GM21825 (cell line): ENCODE measurements around the gene SLC8A1.

Experiments
- ATAC-seq: cut with Tn5 transposase; IDR thresholded peaks from one replicate; pipeline ENCODE4 v1.9.1; 2021; ENCODE audit warnings: mild to moderate bottlenecking, moderate library complexity; ENCODE audit not compliant: unreplicated experiment

The SLC8A1 gene

DNA sequence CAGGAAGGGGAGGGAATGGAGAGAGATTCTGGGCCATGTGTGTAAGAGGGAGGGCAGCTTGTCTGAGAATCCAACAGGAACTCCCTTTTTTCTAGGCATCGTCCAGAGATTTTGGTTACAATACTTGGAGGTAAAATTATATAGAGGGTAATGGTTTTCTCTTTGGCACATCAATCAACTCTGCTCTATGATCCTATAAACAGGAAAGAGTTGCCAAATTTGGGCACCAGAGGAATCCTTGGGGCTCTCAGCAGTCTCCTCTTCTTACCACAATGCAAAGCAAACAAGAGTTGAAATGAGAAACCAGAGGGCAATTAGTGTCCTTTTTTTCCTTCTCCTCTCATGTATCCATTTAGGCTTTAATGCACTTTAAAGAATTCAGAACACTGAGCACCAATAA is 243.4 kb downstream of the SLC8A1 start:
- ATAC-seq: no peak

DNA sequence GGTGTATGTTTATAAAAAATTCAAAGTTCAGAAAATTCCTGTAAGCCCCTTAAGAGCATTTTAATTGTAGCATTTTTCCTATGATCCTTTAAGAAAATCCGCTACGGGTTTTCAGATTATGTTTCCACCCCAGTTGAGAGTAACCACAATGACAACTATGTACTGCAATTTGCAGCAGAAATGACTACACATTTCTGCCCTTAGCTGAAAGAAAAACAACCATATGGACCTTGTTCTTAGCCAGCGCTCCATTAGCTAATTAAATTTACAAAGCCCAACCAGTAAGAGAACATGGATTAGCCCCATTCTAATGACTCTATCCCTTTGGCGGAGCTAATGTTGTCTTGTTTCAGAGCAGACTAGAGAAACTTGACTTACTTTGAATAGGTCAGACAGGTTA is 247.6 kb downstream of the SLC8A1 start:
- ATAC-seq: no peak

GRCh38 chr2:40202798-40203400 is 249.0 kb downstream of the SLC8A1 start:
- no peak for ATAC-seq

DNA sequence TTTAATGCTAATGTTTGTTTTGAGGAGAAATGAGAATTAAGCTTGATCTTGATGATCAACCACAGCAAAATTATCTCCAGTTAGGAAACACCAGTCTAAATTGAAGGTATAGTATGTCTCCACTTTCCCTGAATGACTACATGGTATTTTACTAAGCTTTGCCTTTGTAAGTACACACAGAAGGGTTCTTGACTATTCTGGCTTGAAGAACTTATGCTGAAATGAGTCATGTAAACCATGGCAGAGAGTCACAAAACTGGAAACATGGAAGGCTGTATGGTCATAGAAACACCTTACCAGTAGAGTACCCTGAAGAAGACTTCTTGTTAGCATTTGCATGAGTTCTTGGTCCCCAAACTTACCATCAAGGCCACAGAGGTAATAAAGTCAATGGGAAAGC is 250.5 kb downstream of the SLC8A1 start:
- no peak for ATAC-seq

- no peak for ATAC-seq
Measured at GRCh38 chr2:40200366-40200915, 251.4 kb downstream of the SLC8A1 start.

DNA sequence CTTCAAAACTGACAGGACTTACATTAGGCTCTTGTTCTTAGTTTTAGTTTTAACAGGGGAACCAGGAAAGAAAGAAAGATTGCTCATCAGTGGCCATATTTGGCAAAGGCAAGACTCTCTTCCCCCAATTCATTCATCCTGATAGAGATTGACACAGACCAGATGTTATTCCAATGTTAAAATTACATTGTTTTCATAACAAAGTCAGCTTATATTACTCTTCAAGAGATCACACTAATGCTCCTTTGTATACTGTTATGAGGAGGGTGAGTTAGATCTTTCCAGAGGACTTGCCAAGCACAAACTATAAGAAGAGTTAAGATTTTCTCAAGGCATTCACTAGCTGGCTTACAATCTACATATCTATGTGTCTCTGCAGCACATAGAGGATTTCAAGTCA is 252.1 kb downstream of the SLC8A1 start:
- ATAC-seq: no peak

DNA sequence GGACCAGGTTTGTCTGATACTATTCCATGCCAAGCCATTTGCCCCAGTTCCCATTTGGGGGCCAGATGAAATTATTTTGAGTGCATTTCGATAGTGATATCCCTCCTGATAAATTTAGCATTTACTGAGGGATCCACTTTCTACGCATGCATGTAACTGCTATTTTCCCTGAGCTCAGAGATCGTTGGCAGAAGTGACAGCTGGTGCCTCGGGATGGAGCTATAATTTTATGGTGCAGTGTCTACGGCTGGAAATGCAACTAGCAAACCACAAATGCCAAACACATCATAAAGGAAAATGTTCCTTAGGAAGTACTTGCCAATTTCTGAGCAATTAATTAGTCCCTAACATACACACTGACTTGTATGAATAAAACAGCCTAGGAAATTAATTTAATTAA is 254.8 kb downstream of the SLC8A1 start:
- ATAC-seq: no peak

DNA sequence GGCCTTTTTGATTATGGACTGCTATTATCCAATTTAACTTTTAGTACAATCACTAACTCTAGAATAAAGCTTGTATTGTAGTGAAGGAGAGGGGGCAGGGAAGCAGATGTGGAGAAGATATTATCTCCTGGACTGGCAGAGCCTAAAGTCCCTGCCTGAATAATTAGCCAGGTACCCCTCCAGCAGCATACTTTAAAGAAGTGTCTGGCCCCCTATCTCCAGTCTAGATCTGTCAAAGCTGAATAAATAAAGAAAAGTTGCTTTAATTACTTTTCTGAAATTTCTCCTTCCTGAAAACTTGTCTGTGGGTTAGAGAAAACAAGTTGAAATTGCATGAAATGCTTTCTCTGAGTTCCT is 258.2 kb downstream of the SLC8A1 start:
- no peak for ATAC-seq

- no peak for ATAC-seq
Measured at GRCh38 chr2:40192864-40193669, 258.8 kb downstream of the SLC8A1 start.

GRCh38 chr2:40190457-40190856 is 261.4 kb downstream of the SLC8A1 start:
- no peak for ATAC-seq

DNA sequence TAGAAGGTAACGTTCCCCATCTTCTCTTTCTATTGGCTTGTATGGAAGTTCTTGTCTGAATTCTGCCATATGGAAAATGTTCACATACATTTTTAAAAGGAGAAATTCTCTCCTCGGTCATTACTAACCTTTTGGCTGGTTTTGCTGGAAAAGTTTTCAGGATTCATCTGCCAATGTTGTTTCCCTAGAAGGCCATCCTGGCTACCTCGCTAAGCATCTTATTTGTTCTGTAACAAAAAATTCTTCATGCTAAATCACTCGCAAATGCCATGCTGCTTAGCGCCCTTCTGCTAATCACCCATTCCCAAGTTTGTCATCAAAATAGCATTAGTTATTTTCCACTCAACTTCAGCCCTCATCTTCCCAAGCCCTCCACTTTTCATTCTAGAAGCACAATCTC is 262.0 kb downstream of the SLC8A1 start:
- no peak for ATAC-seq

DNA sequence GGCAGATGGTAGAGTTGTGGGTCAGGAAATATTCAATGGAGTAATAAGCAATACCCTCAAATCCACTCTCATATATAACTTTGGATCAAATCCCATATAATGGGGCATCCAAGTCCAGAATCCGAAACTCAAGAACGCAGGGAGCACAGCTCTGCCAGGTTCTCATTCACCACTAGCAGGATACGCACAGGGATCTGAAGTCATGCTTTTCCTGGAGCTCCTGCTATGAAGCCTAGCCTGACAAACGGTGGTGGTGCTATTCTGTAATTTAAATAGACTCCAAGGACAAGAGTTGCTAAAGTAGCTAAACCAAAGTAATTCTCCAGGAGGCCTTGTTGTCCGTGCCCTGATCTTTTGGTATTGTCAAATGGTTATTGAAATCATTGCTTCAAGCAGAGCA is 264.8 kb downstream of the SLC8A1 start:
- ATAC-seq: no peak

DNA sequence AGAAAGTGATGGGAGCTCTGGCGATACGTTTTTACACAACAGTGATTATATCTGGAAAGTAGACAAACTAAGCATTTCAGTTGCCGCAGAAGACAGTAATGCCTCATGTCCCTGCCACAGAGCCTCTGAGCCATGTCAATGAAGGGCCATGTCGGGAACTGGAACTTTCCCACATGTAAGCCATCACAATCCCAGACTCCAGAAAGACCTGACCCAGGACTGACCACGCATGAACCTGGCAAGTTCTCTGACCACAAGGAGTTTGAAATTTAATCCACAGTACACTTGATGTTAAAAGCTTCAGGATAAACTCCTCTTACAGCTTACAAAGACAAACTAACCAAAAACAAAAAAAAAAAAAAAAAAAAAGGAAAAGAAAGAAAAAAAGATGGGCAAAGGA is 267.3 kb downstream of the SLC8A1 start:
- no peak for ATAC-seq

GRCh38 chr2:40181855-40182254 is 270.0 kb downstream of the SLC8A1 start:
- no peak for ATAC-seq

DNA sequence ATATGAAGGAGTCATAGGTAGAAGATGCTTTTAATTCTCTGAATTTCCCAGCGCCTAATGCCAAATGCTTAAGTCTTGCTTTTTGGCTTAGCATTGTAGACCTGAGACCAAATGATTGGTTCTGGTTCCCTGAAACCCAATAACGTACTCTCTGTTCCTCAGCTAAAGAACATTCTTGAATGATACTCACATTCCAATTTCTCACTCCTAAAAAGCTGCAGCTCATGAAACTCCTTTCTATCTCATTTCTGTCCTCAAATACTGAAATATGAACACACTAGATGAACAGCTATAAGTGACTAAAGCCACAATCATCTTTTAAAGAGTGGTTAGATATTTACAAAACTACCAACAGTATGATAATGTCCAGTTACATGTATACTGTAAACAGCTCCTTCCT is 272.1 kb downstream of the SLC8A1 start:
- no peak for ATAC-seq

DNA sequence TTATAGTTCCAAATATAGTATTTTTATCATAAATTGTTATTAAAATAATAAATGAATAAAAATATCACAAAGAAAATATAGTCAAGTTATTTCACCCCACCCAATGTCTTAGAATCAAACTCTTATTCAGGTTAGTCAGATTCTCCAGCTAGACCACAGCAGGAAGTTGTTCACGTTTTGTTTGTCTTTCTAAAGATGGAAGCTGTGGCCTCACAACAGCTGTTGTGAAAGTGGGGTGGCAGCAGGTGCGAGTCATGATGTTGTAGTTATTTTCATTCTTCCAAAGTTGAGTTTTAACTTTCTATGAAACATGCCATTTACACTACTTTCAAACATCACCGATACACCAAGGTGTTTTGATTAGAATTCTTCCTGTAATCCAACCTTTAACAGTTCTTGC is 272.9 kb downstream of the SLC8A1 start:
- peak; percentile 74 for ATAC-seq

DNA sequence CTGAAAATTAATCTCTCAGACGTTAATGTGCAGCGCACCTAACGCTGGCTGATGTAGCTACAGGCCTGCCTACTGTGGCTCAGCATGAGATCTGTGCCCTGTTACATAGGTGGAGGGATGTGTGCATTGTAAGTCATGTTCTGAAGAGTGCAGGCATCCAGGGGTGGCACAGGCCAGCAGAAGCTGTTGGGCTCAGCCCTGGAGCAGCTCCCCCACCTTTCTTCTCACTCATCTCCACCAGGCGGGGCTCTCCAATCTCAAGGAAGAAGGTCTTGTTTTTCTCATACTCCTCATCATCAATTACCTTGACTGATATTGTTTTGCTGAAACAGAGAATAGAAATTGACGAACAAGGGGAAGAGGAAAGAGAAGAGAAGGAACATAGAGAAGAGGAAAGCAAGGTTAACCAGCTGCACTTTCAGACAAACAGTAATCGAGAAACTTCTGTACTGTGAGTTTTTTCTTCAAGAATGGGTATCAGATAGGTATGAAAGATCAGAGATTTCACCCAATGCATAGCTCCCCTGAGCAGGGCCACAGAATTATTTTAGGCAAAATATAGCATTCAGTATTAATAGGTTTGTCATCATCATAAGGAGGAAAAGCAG is 273.6 kb downstream of the SLC8A1 start:
- ATAC-seq: no peak

DNA sequence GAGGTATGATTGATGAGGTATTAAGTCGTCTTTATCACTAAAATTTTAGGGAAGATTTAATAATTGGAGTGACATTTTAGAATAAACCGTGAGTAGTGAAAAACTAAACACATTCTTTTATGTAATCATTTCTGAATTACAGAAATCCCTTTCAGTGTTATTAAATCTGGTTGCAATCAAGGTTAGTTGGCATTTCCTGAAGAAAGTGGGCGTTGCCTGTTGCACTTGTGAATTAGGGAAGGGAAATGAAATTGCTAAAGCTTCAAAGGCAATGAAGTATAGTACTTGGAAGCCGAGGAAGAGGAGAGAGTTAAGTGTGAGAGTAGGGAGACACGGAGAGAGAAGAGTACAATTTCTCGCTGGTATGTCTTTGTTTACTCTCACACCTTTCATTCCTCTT is 274.5 kb downstream of the SLC8A1 start:
- no peak for ATAC-seq

DNA sequence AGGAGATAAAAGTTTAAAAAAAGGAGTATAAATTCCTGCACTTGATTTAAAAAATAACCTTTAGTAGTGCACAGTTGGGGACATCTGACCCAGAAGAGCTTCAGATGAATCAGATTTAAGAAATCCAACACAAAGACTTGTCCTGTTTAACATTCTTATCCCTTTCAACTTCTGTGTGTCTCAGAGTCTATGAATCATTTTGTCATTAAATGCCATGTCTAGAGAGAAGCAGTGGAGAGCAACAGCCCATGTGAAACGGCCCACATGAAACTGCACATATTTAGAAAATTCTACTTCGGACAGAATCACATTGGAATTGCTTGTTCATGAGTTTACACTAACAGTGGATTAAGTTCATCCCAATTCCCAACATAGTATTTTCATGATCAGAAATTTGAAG is 278.6 kb downstream of the SLC8A1 start:
- ATAC-seq: no peak

GRCh38 chr2:40169856-40170255 is 282.0 kb downstream of the SLC8A1 start:
- ATAC-seq: no peak

GRCh38 chr2:40169430-40169829 is 282.5 kb downstream of the SLC8A1 start:
- ATAC-seq: no peak

- ATAC-seq: no peak
Measured at GRCh38 chr2:40168546-40168945, 283.3 kb downstream of the SLC8A1 start.
